Breast epithelium (tissue), 4 donors: ENCODE results near the gene ACLY. TPM values are rescaled to one million over a fixed set of nuclear protein-coding genes. Genes with fewer than 3 reads are reported as not detected.

Experiments used
- DNase-seq, 2 donors: peaks; one replicate each; pipeline ENCODE4 v3.0.0-alpha.2; 2019; ENCODE audit warnings: low spot score in 2 of 2
- H3K27ac ChIP-seq, 2 donors: fragments of 200-600 bp; sonication (generic) in 1 of 2; one replicate each; pipeline ENCODE4 v1.5.1; 2016 to 2019; ENCODE audit warnings: mild to moderate bottlenecking in 1 of 2
- H3K27me3 ChIP-seq, 2 donors: fragments of 200-600 bp; sonication (generic) in 1 of 2; one replicate each; pipeline versions ENCODE4 v1.5.1 to v1.6.0; 2017 to 2019; ENCODE audit warnings: control low read depth in 1 of 2, mild to moderate bottlenecking in 1 of 2
- H3K36me3 ChIP-seq: fragments of 200-600 bp; one replicate; pipeline ENCODE4 v1.5.1; 2019
- H3K4me1 ChIP-seq, 2 donors: fragments of 200-600 bp; sonication (generic); one replicate each; pipeline ENCODE4 v1.5.1; 2016 to 2019; ENCODE audit warnings: control low read depth in 1 of 2
- H3K4me3 ChIP-seq, 3 donors: fragments of 200-600 bp; sonication (generic); 1 replicate in 2 of 3; 2 replicates in 1 of 3; pipeline ENCODE4 v1.5.1; 2016 to 2019; ENCODE audit warnings: mild to moderate bottlenecking in 3 of 3, moderate library complexity in 2 of 3
- H3K9me3 ChIP-seq, 2 donors: fragments of 200-600 bp; sonication (generic) in 1 of 2; one replicate each; pipeline ENCODE4 v1.5.1; 2016 to 2019; ENCODE audit warnings: control low read depth in 1 of 2
- CTCF ChIP-seq, 3 donors: fragments of 450-650 bp; IDR thresholded peaks; one replicate each; pipeline ENCODE4 v1.5.1; 2016 to 2017; ENCODE audit warnings: antibody characterized with exemption in 3 of 3, mild to moderate bottlenecking in 3 of 3, moderate library complexity in 3 of 3
- POLR2A ChIP-seq: fragments of 450-650 bp; IDR thresholded peaks from one replicate; pipeline ENCODE4 v1.6.1; 2016; ENCODE audit warnings: antibody characterized with exemption, mild to moderate bottlenecking, moderate library complexity
- POLR2AphosphoS5 ChIP-seq, 3 donors: sonication (generic); formaldehyde crosslinking; IDR thresholded peaks; one replicate each; pipeline ENCODE4 v1.6.1; 2017; ENCODE audit warnings: antibody characterized with exemption in 3 of 3
- intact Hi-C: fragments of 100-400 bp; cut with DNase I; formaldehyde crosslinking; loops from one replicate; pipeline ENCODE4 v1.15.1; 2023; ENCODE audit warnings: low total_unique reads
- total RNA-seq, 3 donors: library from RNA; depleted of rRNA; stranded (reverse); fragments of >200 nt; gene quantifications; one replicate each; pipeline ENCODE4 v1.1.0, GENCODE V29; 2016

The ACLY gene
- total RNA-seq, 3 donors from 2014 or later = 50.1 to 84.2 (median 66.3) TPM

- Histone ChIP-seq H3K36me3 (no peaks in the 10 kb centered on the region), H3K27me3 (no peaks in the 10 kb centered on the region), H3K4me1 (no peaks in the 10 kb centered on the region), H3K27ac (no peak overlapping the region), H3K4me3 (no peak overlapping the region), H3K9me3 (no peaks in the 10 kb centered on the region)
- intact Hi-C loops = no loop called here
- no peak for DNase-seq
- no peak for TF ChIP-seq POLR2AphosphoS5 (IDR thresholded peaks at IDR 0.05)
- no peak for TF ChIP-seq POLR2A
- TF ChIP-seq CTCF (IDR thresholded peaks at IDR 0.05) = no peak
Measured at GRCh38 chr17:41944943-41945342, 26.2 kb upstream of the ACLY start.

- TF ChIP-seq CTCF (IDR thresholded peaks at IDR 0.05) (no peak), POLR2AphosphoS5 (IDR thresholded peaks at IDR 0.05) (no peak)
- Histone ChIP-seq H3K27ac (no peak overlapping the region), H3K36me3 (no peaks in the 10 kb centered on the region), H3K4me3 (no peak overlapping the region), H3K27me3 (no peaks in the 10 kb centered on the region), H3K9me3 (no peaks in the 10 kb centered on the region), H3K4me1 (no peaks in the 10 kb centered on the region)
- intact Hi-C loops = no loop called here
- no peak for DNase-seq
Measured at GRCh38 chr17:41943492-41943891, 24.7 kb upstream of the ACLY start.

- Histone ChIP-seq H3K4me1 (no peaks in the 10 kb centered on the region), H3K27me3 (no peaks in the 10 kb centered on the region), H3K4me3 (no peak overlapping the region), H3K27ac (no peak overlapping the region), H3K36me3 (no peaks in the 10 kb centered on the region), H3K9me3 (no peaks in the 10 kb centered on the region)
- intact Hi-C loops = no loop called here
- TF ChIP-seq POLR2AphosphoS5 (IDR thresholded peaks at IDR 0.05) (no peak), POLR2A (no peak)
- DNase-seq = no peak
Measured at GRCh38 chr17:41942626-41943373, 24.0 kb upstream of the ACLY start.

GRCh38 chr17:41941168-41941567, 22.4 kb upstream of the ACLY start:
- no peak overlapping the region for H3K4me3 ChIP-seq
- intact Hi-C loops = no loop called here
- no peak for DNase-seq
- H3K27me3 ChIP-seq = no peaks in the 10 kb centered on the region
- no peaks in the 10 kb centered on the region for H3K36me3 ChIP-seq
- no peaks in the 10 kb centered on the region for H3K9me3 ChIP-seq
- H3K4me1 ChIP-seq = no peaks in the 10 kb centered on the region
- TF ChIP-seq CTCF (IDR thresholded peaks at IDR 0.05) (no peak), POLR2AphosphoS5 (IDR thresholded peaks at IDR 0.05) (no peak), POLR2A (no peak)
- no peak overlapping the region for H3K27ac ChIP-seq

- no peaks in the 10 kb centered on the region for H3K36me3 ChIP-seq
- no peaks in the 10 kb centered on the region for H3K9me3 ChIP-seq
- no peak for DNase-seq
- intact Hi-C loops = no loop called here
- no peaks in the 10 kb centered on the region for H3K4me1 ChIP-seq
- H3K27me3 ChIP-seq = no peaks in the 10 kb centered on the region
- H3K27ac ChIP-seq = no peak overlapping the region
- H3K4me3 ChIP-seq = no peak overlapping the region
- TF ChIP-seq POLR2A = no peak
- TF ChIP-seq CTCF (IDR thresholded peaks at IDR 0.05) = no peak
- no peak for TF ChIP-seq POLR2AphosphoS5 (IDR thresholded peaks at IDR 0.05)
Measured at GRCh38 chr17:41939693-41940090, 20.9 kb upstream of the ACLY start.
